Endothelial cell of hepatic sinusoid (primary cell): ENCODE results near the gene MYOM3.

Experiments used
- in situ Hi-C: cut with HindIII; loops from 2 replicates; pipeline ENCODE4 v1.10.0; 2017; ENCODE audit warnings: low sequenced_read_pairs

MYOM3 gene

DNA sequence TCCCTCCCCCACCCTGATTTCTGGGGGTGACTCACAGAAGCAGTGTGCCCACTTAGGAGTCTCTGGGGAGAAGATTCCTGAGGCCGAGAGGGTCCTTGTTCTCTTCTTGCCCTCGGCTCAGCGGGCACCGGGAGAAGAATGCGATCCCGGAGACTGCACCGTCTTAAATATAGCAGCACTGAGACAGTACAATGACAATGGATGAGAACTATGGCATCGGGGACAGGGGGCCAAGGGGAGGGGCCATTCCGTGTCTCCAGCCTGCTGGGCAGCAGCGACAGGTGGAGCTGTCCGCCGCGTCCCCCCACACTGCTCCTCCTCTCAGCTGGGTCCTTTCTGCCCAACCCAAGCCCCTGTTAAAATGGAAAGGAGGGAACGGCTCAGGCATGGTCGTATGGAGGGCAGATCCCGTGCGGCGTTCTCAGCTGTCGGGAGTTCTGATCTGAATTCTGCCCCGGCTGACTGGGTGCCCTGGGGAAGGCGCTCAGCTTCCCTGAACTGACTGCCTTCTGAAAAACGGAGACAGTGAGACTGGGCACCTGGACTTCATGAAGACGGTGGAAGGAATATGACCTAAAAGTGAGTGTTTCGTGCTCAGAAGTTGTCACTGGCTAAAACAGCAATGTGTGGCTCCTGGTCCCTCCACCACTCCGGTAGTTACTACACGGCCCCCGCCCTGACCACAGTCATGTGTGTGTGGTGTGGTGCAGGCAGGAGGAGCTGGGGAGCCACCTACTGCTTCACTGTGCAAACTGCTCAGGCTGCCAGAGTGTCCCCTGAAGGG is at the start of gene MYOM3:
MYOM3 (minus strand) TSS at position 140 of the 784 bp plus-strand sequence. CDS start 3,499 bp downstream, outside the sequence.
- in situ Hi-C loops, result no loop called here

DNA sequence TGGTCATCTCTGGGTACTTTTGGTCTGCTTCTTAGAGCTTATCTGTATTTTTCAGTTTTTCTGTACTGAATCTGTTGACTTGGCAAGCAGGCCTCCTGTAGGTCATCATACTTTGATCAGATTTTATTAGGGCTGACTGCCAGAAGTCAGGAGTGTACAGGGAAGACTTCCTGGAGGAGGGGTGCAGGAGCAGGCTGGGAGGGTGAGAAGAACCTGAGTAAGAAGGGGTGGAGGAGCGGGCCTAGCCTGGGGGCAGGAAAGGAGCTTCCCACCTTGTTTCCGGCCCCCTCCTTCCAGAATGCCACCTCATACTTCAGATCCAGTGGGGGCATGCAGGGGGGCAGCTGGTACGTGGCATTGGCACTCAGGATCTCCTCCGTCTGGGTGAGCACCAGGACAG is 49.3 kb upstream of the MYOM3 start:
- in situ Hi-C loops, result no loop called here

DNA sequence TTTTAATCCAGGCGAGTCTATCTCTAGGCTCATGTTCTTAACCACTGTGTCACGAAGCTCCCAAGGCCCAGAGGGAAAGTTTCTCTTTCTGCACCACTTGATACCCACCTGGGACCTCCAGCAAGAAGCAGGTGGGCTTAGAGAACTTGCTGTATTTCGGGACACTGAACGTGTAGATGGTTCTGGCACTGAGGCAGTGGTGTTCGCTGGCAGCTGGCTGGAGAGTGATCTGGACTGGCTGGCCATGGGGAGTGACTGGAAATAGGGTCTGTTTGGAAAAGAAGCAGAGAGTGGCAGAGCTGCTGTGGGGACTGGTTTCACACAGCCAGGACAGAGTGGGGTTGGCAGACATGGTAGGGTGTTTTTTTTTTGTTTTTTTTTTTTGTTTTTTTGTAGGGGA is 47.4 kb upstream of the MYOM3 start:
- in situ Hi-C loops, result no loop called here

- in situ Hi-C loops, result no loop called here
Measured at GRCh38 chr1:24157918-24158481, 46.1 kb upstream of the MYOM3 start.

GRCh38 chr1:24156542-24157260 is 44.8 kb upstream of the MYOM3 start:
- in situ Hi-C loops, result no loop called here

DNA sequence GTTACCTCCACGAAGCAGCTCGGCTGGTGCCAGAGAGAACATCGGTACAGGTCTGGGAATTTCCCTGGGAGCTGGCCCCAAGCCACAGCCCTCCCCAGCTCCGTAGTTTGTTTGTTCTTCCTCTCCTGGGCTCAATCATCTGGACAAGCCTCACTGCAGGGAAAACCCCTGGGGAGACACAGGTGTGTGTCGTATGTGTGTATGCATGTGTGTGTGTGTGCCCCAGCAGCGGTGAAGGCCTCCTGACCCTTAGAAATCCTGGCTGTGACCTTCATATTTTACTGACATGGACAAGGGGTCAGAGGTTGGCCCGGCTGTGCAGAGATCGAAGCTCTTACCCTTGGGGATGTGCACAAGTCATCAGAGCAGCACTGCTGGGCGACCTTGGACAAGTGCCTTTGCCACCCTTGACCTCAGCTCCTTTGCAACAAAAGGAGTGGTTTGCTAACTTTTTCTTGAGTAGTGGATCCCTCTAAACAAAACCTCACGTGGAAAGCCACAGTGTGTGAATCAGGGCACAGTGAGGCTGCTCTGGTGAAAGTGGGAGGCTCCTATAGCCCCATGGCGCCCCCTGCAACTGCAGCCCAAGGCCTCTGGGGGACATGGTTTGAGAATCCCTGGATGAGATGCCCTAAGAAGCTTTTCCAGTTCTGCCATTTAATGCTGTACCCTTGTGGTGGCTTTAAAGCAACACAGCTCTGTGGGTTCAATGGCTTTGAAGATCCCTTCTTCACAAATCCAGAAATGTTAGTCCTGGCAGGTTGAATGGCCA is 43.3 kb upstream of the MYOM3 start:
- in situ Hi-C loops, result no loop called here

DNA sequence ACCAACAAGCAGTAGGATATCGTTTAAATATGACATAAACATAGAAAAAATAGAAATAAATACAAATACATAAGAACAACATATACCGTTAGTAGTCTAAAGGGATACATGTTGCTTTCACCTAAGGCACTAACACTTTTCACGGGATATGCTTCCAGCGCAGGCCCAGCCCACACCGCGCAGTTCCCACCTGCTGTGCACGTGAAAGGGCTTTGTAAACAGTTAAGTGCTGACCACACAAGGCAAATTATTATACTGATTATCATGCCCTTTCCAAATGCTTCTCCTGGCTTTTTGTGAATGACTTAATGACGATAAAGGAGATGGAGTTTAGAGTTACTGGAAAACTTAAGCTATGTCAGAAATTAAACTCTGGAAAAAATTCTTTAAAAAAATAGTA is 42.3 kb upstream of the MYOM3 start:
- in situ Hi-C loops, result no loop called here

- in situ Hi-C loops, result no loop called here
Measured at GRCh38 chr1:24152631-24153494, 40.9 kb upstream of the MYOM3 start.

- in situ Hi-C loops, result no loop called here
Measured at GRCh38 chr1:24151175-24151533, 39.2 kb upstream of the MYOM3 start.

GRCh38 chr1:24150234-24151174 is 38.6 kb upstream of the MYOM3 start:
- in situ Hi-C loops, result no loop called here

GRCh38 chr1:24149866-24150233 is 37.9 kb upstream of the MYOM3 start:
- in situ Hi-C loops, result loop anchor here (5.0 to 10.0 kb wide), 2 partner anchors 77 to 85 kb away; no protein-coding TSS in a partner anchor

- in situ Hi-C loops, result loop anchor here (5.0 to 10.0 kb wide), 2 partner anchors 79 to 83 kb away; no protein-coding TSS in a partner anchor
Measured at GRCh38 chr1:24147816-24148215, 35.9 kb upstream of the MYOM3 start.

GRCh38 chr1:24147194-24147593 is 35.3 kb upstream of the MYOM3 start:
- in situ Hi-C loops, result loop anchor here (5.0 to 10.0 kb wide), 2 partner anchors 80 to 82 kb away; no protein-coding TSS in a partner anchor

DNA sequence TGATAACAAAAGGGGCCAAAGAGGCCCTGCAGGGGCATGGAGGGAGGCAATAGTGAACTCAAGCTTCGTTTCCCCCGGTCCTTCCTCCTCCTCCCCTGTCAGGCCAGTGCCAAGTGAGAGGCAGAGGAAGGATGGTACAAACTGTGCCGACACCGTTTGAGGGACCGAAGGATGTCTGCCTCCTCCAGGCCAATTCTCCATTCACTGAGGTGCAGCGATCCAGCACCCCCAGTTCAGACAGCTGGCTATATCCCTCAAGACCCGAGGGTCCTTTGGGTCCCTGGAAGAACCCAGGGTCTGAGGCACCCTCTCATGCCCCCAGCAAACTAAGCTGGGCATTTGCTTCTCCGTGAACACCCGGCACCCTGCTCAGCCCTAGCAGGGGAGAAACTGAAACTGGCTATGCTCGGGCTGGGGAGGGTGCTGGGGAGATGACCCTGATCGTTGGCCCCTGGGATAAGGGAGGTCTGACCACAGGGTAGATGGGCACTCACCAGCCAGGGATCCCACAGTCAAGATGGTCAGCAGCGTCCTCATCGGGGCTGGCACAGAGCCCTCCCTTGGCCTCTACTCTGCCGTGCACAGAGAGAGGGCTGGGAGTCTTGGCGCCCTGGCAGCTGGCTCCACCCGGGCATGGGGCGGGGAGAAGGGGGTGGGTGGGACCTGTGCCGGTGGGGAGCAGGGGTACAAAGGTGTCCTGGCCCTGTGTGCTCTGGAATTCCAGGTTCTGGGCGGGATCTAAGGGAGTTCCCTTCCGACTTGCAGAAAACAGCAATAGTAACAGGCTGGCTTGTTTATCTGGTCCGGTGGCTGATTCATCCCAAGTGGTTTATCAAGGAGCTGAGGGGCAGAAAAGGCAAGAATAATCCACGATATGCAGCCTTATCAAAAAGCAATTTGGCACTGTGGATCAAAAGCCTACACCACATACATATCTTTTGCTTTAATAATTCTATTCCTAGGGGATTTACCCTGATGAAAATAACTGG is 30.9 kb upstream of the MYOM3 start, which contains the start of gene IL22RA1:
IL22RA1 (minus strand) TSS at position 595 of the 989 bp plus-strand sequence; CDS start at position 537, 58 bp downstream.
- in situ Hi-C loops, result loop anchor here (10.0 kb wide), 1 partner anchor 78 kb away; no protein-coding TSS in a partner anchor

GRCh38 chr1:24141311-24141997 is 29.5 kb upstream of the MYOM3 start:
- in situ Hi-C loops, result loop anchor here (10.0 kb wide), 1 partner anchor 77 kb away; no protein-coding TSS in a partner anchor

DNA sequence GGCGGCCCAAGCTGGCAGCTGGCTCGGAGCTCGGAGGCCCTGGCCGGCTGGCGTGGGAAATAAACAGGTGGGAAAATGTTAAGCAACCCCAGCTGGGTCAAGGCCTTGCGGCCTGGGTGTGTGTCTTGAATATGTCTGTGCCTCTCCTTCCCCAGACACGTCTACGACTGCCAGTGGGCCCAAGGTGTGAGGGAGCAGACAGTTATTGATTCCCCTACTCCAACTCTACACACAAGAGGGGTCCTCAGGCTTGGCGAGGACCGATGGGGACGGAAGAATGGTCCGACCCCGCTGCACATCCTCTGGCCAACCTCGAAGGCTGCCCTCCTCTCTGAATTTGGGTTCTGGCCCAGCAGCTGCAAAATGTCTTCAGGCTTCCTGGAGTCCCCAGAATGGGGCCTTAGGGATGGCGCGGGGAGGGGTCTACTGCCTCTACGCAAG is 28.8 kb upstream of the MYOM3 start:
- in situ Hi-C loops, result loop anchor here (10.0 kb wide), 1 partner anchor 76 kb away; no protein-coding TSS in a partner anchor
